Measurements from ENCODE around the gene LDB2.

DNA sequence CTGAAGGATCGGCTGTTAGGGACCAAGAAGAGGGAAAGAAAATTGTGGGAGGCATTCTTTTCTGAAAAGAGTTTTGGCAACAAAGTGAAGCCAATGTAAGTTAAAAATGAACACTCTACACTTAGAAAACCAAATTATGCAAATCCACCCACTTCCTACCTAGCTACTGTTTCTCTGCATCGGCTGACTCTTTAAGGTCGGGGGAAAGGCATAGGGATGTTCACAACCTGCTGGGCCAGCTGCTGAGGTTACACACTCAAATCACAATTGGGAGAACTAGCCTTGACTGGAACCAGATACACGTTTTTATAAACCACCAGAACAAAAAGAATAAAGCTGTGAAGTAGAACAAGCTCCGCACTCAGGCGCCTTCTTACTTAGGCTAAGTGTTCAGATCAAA is 165.7 kb downstream of the LDB2 start:
- TF ChIP-seq CTCF (IDR thresholded peaks at IDR 0.05; ENCODE audit: low read length) (no peak), EZH2 (IDR thresholded peaks at IDR 0.05; ENCODE audit: borderline replicate concordance, low read length) (no peak)

All from OCI-LY1 (cell line).